Measurements from ENCODE around the gene GNAT3.

Gene GNAT3

GRCh38 chr7:80526472-80526871 is 14.6 kb upstream of the GNAT3 start:
- no peak for DNase-seq (ENCODE audit: low spot score)
- TF ChIP-seq CTCF (IDR thresholded peaks at IDR 0.05; ENCODE audit: extremely low read depth, missing control alignments) = no peak

- DNase-seq (ENCODE audit: low spot score) = no peak
- TF ChIP-seq CTCF (IDR thresholded peaks at IDR 0.05; ENCODE audit: extremely low read depth, missing control alignments) = no peak
Observed at GRCh38 chr7:80524693-80525092, 12.8 kb upstream of the GNAT3 start.

- TF ChIP-seq CTCF (IDR thresholded peaks at IDR 0.05; ENCODE audit: extremely low read depth, missing control alignments) = no peak
- DNase-seq (ENCODE audit: low spot score) = no peak
Observed at GRCh38 chr7:80521809-80522208, 9.9 kb upstream of the GNAT3 start.

- DNase-seq (ENCODE audit: low spot score) = no peak
- TF ChIP-seq CTCF (IDR thresholded peaks at IDR 0.05; ENCODE audit: extremely low read depth, missing control alignments) = no peak
Observed at GRCh38 chr7:80520199-80520598, 8.3 kb upstream of the GNAT3 start.

GRCh38 chr7:80517282-80517747 is 5.5 kb upstream of the GNAT3 start:
- DNase-seq (ENCODE audit: low spot score) = no peak

GRCh38 chr7:80515298-80515697 is 3.4 kb upstream of the GNAT3 start:
- no peak for DNase-seq (ENCODE audit: low spot score)
- TF ChIP-seq CTCF (IDR thresholded peaks at IDR 0.05; ENCODE audit: extremely low read depth, missing control alignments) = no peak

More at GRCh38 chr7:80517282-80517747, 5.5 kb upstream of the GNAT3 start:
- no peak for TF ChIP-seq CTCF (IDR thresholded peaks at IDR 0.05; ENCODE audit: extremely low read depth, missing control alignments)

GRCh38 chr7:80510021-80510420 is 1.8 kb downstream of the GNAT3 start:
- no peak for TF ChIP-seq CTCF (IDR thresholded peaks at IDR 0.05; ENCODE audit: extremely low read depth, missing control alignments)
- DNase-seq (ENCODE audit: low spot score) = no peak
